ENCODE results near the gene NIPAL4. TPM values are rescaled to one million over a fixed set of nuclear protein-coding genes. Genes with fewer than 3 reads are reported as not detected.
"Not testable (repeated sequence)": the region's sequence is repeated elsewhere in the genome, so short reads cannot be mapped to it uniquely, and the experiment has no call there.

Gene NIPAL4
- 3.7 TPM for polyA plus RNA-seq (2013, experiment 1 of 2; ENCODE audit: insufficient read length)
- polyA plus RNA-seq (2013, experiment 2 of 2; ENCODE audit: insufficient read length): 3.8 TPM

DNA sequence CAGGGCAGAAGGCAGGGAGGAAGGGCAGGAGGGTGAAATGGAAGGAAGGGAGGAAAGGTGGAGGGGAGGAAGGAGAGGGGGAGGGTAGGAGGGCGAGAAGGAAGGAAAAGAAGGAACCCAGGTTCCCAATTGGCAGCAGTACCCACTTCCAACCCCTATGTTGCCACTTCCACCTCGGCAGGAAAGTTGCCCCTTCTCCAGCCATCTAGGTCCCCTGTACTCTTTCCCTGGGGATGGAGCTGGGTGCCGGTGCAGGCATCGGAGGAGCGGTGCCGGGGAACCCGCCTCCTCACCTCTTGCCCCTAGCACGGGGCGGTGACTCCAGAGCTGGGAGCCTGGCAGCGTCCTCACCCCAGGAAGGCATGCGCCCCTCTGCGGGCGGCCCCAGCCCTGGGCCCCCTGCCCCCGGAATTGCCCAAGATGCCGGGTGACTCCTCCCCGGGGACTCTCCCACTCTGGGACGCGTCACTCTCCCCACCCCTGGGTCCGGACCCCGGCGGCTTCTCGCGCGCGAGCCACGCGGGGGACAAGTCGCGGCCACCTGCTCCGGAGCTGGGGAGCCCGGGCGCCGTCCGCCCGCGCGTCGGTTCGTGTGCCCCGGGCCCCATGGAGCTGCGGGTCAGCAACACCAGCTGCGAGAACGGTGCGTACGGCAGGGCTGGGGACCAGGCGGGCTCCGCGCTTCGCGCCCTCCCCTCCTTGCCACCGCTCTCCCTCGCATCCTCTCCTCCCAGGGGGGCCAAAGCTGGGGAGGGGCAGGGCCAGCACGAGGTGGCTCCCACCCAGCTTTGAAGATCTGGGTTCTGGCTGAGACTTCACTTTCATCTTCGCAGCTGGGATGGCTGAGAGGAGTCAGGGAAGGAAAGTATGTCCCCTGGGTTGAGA, at the start of gene NIPAL4:
Gene NIPAL4 (plus strand): TSS at position 499 of the 885 bp plus-strand sequence. CDS start 108 bp downstream, at position 607.
- no peak for DNase-seq

- no peak for DNase-seq
Observed at GRCh38 chr5:157415838-157416237, 44.2 kb upstream of the NIPAL4 start.

GRCh38 chr5:157419521-157419920, 40.5 kb upstream of the NIPAL4 start:
- not testable (repeated sequence) for DNase-seq

- DNase-seq: not testable (repeated sequence)
Observed at GRCh38 chr5:157429920-157430319, 30.1 kb upstream of the NIPAL4 start.

- peak; percentile 77 for DNase-seq
Observed at GRCh38 chr5:157431544-157432200, 28.3 kb upstream of the NIPAL4 start.

DNA sequence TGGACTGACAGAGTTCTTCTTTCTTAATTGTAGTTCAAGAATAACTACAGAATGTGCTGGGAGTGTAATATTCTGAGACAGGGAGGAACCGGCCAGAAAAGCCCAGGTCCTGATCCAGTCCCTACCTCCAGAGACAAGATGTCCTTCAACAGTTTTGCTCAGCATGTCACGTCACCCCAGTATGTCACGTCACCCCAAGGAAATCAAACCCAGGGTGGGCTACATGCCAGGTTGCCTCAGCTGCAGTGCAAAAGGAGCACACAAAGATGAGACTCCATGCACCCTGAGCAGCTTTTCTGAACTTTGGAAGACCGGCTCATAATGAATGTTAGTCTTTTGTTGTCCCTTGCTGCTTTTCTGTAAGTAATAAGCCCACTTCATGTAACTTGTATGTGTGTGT, 25.9 kb upstream of the NIPAL4 start:
- no peak for DNase-seq

DNA sequence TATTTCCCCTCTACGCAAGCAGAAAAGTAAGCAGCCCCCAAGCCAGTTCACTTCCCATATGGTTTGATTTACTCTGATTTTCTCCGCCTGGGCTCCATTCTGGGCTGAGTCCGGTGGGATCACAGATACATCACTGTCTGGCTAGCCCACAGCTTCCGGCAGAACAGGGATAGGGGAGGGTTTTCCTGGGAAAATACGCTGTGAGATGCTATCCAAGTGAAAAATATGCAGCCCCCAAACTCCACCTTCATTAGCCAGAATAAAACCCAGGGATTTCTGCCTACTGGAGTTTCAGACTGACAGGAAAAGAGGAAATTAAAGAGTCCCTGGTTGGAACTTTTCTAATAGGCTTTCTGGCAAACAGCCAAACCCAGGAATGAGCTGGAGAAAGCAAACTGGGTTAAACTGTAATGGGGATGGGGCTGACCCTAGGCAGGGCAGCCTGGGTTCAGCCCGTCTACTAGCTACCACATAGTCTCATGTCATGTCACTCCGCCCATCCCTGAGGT, 16.9 kb upstream of the NIPAL4 start:
- peak; percentile 79 for DNase-seq

DNA sequence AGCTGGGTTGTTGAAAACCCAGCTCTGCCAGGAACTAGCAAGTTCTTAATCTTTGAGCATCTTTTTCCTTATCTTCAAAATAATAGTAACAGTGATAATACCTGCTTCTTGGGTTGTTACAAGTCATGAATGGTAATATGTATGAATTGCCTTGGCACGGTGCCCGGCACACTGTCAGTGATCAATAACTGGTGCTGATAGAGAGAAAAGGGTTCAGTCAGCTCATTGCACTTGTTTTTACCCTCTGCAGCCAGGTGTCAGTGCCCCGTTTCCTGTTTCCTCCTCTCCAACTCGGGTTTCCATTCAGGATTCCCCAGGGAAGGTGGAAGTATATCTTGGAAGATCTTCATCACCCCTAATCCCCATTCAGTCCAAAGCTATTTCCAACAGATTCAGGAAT, 15.8 kb upstream of the NIPAL4 start:
- DNase-seq: no peak

GRCh38 chr5:157445745-157446411, 14.1 kb upstream of the NIPAL4 start:
- DNase-seq: peak; percentile 32

GRCh38 chr5:157446412-157446935, 13.5 kb upstream of the NIPAL4 start:
- DNase-seq: no peak

DNA sequence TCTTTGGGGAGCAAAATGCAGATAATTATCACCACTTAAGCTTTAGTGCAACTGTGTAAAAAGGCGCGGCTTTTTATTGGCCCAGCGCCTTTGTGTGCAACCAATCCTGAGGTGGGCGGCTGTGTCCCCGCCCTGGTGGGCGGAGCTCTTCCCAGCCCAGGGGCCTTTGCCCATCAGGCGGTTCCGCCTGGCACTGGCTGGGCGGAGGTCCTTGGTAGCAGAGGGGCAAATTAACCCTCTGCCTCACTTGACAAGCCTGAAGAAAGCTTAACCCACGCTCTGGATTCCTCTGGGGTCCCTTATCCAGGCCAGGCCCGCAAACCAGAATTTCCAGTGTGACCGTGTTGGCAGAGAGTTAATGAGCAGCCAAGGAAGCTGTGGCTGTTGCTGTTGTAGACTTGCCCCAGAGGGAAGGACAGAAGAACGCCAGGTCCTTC, 12.8 kb upstream of the NIPAL4 start:
- no peak for DNase-seq

GRCh38 chr5:157449011-157449723, 10.8 kb upstream of the NIPAL4 start:
- DNase-seq: no peak

- DNase-seq: no peak
Observed at GRCh38 chr5:157450024-157450423, 10.0 kb upstream of the NIPAL4 start.

- no peak for DNase-seq
Observed at GRCh38 chr5:157451806-157452205, 8.2 kb upstream of the NIPAL4 start.

- DNase-seq: no peak
Observed at GRCh38 chr5:157454273-157454672, 5.7 kb upstream of the NIPAL4 start.

DNA sequence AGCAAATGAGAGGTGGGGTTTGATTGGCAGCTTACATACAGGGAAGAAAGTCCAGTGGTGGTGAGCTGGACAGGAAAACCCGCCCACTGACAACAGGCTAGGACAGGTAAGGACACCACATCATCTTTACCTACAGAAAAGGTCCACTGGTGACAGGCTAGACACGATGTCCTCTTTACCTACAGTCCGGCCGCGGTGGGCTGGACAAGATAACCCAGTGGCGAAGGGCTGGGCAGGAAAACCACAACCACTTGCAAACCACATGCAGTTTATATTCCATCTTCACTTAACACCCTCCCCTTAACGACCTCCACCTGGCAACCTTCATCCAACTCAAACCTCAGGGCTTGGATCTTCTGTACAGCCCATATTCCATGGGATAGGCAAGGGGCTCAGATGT, 5.0 kb upstream of the NIPAL4 start:
- no peak for DNase-seq

DNA sequence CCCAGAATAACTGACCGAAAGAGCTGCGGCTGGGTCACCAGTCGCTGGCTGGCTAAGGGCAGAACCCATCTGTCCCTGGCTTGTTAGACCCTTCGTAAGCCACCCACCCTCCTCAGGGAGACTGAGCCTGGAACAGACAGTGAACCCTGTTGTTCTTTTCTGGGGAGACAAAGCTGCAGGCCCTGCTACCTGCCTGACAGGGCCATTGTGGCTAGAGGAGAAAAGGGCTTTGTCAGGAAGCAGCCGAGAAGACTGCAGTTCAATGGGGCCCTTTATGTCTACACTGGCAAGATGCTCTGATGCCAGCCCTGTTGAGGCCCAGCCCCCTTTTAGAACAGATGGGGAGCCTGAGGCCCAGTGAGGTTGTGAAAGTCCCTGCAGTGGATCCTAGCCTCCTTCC, 3.7 kb upstream of the NIPAL4 start:
- DNase-seq: no peak

- no peak for DNase-seq
Observed at GRCh38 chr5:157457391-157457790, 2.6 kb upstream of the NIPAL4 start.

- no peak for DNase-seq
Observed at GRCh38 chr5:157458835-157459234, 1.2 kb upstream of the NIPAL4 start.

- DNase-seq: no peak
Observed at GRCh38 chr5:157460921-157461792, 1.1 kb downstream of the NIPAL4 start.

DNA sequence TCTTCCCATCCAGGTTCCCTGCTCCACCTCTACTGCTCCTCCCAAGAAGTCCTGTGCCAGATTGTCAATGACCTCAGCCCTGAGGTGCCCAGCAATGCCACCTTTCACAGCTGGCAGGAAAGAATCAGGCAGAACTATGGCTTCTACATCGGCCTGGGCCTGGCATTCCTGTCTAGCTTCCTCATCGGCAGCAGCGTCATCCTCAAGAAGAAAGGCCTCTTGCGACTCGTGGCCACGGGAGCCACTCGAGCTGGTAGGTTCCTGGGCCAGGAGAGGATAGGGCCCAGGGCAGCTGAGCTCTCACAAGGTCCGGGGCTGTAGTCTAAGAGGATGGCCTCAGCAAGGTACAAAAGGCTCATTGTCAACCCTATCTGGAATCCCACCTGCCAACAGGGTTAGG, 3.1 kb downstream of the NIPAL4 start:
- peak; percentile 29 for DNase-seq
